Nephron progenitor cell (in vitro differentiated cells): ENCODE results near the gene GPRC5C.
"Not testable (repeated sequence)": the region's sequence is repeated elsewhere in the genome, so short reads cannot be mapped to it uniquely, and the experiment has no call there.

Experiments
- DNase-seq: peaks from one replicate; pipeline ENCODE4 v3.0.0; 2021
- H3K27ac Mint-ChIP-seq: 2 replicates; pipeline ENCODE4 v1.8.0; 2021; ENCODE audit warnings: mild to moderate bottlenecking, moderate library complexity, mixed read lengths
- H3K27me3 Mint-ChIP-seq: 2 replicates; pipeline ENCODE4 v1.8.0; 2021; ENCODE audit warnings: mild to moderate bottlenecking, low read depth, mixed read lengths; ENCODE audit not compliant: poor library complexity
- H3K36me3 Mint-ChIP-seq: 2 replicates; pipeline ENCODE4 v1.8.0; 2021; ENCODE audit warnings: low read depth, mixed read lengths
- H3K4me1 Mint-ChIP-seq: 2 replicates; pipeline ENCODE4 v1.8.0; 2021; ENCODE audit warnings: mixed read lengths
- H3K4me3 Mint-ChIP-seq: 2 replicates; pipeline ENCODE4 v1.8.0; 2021; ENCODE audit warnings: mild to moderate bottlenecking, moderate library complexity, mixed read lengths
- H3K9me3 Mint-ChIP-seq: 2 replicates; pipeline ENCODE4 v1.8.0; 2021; ENCODE audit warnings: mild to moderate bottlenecking, moderate library complexity, mixed read lengths
- CTCF ChIP-seq: fragments of 200-600 bp; sonication (generic); IDR thresholded peaks from 2 replicates; pipeline ENCODE4 v1.5.0; 2021; ENCODE audit warnings: antibody characterized with exemption

Gene GPRC5C

DNA sequence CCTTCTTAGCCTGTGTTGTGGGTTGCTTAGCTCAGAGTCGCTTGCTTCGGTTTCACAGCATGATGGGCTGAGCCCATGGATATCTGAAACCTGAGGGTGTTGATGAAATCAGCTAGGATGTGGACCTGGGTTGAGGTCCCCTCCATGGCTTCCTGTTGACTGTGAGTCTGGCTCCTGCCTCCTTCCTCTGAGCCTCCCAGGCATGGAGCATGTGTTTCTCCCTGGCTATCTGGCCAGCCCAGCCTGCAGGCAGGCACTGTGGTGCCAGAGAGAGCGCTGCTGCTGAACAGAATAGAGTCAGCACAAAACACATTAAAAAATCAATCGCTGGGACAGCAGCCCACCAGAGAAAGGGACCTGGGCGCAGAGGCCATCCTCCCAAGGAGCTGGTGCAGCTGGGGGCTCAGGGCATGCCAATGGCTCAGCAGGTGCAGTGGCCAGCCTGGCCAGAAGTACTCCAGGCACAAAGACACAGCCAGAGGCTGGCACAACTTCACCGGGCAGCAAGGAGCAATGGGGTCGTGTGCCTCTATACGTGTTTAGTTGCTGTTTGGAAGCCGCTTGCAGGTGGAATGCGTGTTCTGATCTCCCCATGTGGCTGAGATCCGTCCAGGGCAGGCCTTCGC, 28.3 kb upstream of the GPRC5C start:
- no peak overlapping the region for H3K27ac Mint-ChIP-seq

DNA sequence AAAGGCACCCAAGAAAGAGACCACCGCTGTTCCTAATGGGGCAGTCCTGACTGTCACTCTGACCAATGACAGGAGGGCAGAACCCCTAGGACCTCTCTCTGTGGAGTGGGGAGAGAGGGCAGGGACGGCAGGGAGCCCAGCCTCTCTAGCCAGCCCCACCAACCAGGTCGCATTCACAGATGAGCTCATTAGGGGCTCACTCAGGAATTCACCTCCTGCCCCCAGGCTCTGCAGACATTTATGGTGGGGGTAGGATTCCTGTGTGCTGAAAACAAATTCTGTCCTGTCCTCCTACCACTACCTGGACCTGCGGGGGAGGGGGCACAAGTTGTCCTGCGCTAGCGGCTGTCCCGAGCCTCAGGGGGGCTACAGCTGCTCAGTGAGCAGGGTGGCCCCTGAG, 27.7 kb upstream of the GPRC5C start:
- Mint-ChIP-seq H3K27me3 (peaks cover 11% of the 10 kb centered on the region), H3K27ac (no peak overlapping the region), H3K36me3 (no peaks in the 10 kb centered on the region), H3K4me1 (peaks cover 32% of the 10 kb centered on the region), H3K4me3 (no peak overlapping the region), H3K9me3 (no peaks in the 10 kb centered on the region)
- DNase-seq: no peak
- TF ChIP-seq CTCF: no peak

More for the DNA sequence above, 28.3 kb upstream of the GPRC5C start:
- Mint-ChIP-seq H3K9me3 (no peaks in the 10 kb centered on the region), H3K36me3 (no peaks in the 10 kb centered on the region), H3K27me3 (peaks cover 11% of the 10 kb centered on the region), H3K4me3 (no peak overlapping the region), H3K4me1 (peaks cover 29% of the 10 kb centered on the region)
- DNase-seq: no peak
- no peak for TF ChIP-seq CTCF

GRCh38 chr17:74404789-74405188, 27.1 kb upstream of the GPRC5C start:
- H3K36me3 Mint-ChIP-seq: no peaks in the 10 kb centered on the region
- no peak for DNase-seq
- peak overlapping the region; percentile 26 for H3K27ac Mint-ChIP-seq
- no peak for TF ChIP-seq CTCF
- peak overlapping the region; percentile 56 for H3K4me3 Mint-ChIP-seq
- peaks cover 32% of the 10 kb centered on the region for H3K4me1 Mint-ChIP-seq
- H3K9me3 Mint-ChIP-seq: no peaks in the 10 kb centered on the region
- H3K27me3 Mint-ChIP-seq: peaks cover 11% of the 10 kb centered on the region

- not testable (repeated sequence) for H3K4me3 Mint-ChIP-seq, H3K27ac Mint-ChIP-seq, H3K9me3 Mint-ChIP-seq, H3K27me3 Mint-ChIP-seq, H3K36me3 Mint-ChIP-seq, DNase-seq
- H3K4me1 Mint-ChIP-seq: peaks cover 32% of the 10 kb centered on the region
Measured at GRCh38 chr17:74405311-74405710, 26.6 kb upstream of the GPRC5C start.

GRCh38 chr17:74407384-74407783, 24.5 kb upstream of the GPRC5C start:
- Mint-ChIP-seq H3K27ac (no peak overlapping the region), H3K4me1 (peaks cover 33% of the 10 kb centered on the region), H3K36me3 (peaks cover 5% of the 10 kb centered on the region), H3K9me3 (peaks cover 6% of the 10 kb centered on the region), H3K27me3 (peaks cover 3% of the 10 kb centered on the region), H3K4me3 (no peak overlapping the region)
- TF ChIP-seq CTCF: no peak
- DNase-seq: no peak

DNA sequence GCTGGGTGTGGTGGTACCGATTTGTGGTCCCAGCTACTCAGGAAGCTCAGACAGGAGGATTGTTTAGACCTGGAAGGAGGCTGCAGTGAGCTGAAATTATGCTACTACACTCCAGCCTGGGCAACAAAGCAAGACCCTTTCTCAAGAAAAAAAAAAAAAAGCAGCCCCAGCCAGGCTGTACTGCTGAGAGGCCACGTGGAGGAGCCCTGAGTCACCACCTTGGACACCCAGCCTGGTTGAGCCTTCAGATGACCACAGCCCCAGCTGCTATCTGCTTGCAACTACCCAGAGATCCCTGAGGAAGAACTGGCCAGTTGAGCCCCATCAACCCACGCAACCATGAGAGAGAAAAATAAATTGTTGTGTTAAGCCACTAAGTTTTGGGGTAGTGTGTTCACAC, 23.6 kb upstream of the GPRC5C start:
- Mint-ChIP-seq H3K27ac (no peak overlapping the region), H3K27me3 (peaks cover 3% of the 10 kb centered on the region), H3K36me3 (peaks cover 5% of the 10 kb centered on the region), H3K9me3 (peaks cover 6% of the 10 kb centered on the region), H3K4me3 (no peak overlapping the region), H3K4me1 (peaks cover 30% of the 10 kb centered on the region)
- DNase-seq: no peak
- no peak for TF ChIP-seq CTCF
